ENCODE measurements around the gene WSCD1.

The WSCD1 gene

DNA sequence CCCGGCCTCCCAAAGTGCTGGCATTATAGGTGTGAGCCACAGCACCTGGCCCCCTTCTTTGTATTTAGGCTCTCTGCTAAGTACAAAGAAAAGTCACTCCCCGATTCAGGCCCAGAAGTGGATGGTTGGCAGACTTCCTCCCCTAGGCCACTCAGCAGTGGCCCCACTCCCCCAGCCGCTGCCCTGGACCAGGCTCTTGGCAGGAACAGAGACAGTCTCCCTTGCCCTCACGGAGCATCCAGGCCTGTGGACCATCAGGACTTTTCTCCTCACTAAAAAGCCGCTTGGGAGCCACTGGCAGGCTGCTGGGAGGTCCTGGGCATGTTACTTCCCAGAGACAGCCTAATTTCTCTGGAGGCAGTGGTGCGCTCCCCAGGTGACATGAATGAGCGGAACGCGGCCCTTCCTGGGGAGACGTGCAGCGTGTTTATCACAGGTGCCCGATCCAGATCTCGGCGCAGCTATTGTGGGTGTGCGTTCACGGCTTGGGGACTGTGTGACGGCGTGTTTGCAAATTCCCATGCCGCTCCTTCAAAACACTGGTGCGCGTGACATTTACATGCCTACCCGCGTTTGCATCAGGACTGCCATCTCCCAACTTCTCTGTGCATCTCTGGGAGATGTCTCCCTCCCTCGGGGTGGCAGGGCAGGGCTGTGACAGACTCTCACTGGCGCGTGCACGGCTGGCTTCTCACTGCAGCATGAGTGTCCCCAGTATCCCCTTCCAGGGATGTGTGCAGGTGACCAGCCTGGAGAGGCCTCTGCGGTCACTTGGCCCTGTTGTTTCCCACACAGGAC lies 16.6 kb downstream of the WSCD1 start:
- TF ChIP-seq, protein P1, sequence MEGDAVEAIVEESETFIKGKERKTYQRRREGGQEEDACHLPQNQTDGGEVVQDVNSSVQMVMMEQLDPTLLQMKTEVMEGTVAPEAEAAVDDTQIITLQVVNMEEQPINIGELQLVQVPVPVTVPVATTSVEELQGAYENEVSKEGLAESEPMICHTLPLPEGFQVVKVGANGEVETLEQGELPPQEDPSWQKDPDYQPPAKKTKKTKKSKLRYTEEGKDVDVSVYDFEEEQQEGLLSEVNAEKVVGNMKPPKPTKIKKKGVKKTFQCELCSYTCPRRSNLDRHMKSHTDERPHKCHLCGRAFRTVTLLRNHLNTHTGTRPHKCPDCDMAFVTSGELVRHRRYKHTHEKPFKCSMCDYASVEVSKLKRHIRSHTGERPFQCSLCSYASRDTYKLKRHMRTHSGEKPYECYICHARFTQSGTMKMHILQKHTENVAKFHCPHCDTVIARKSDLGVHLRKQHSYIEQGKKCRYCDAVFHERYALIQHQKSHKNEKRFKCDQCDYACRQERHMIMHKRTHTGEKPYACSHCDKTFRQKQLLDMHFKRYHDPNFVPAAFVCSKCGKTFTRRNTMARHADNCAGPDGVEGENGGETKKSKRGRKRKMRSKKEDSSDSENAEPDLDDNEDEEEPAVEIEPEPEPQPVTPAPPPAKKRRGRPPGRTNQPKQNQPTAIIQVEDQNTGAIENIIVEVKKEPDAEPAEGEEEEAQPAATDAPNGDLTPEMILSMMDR (IDR thresholded peaks at IDR 0.05; ENCODE audit: control insufficient read depth, insufficient read depth, low read depth, low read length, missing control alignments), result no peak
- H3K4me3 ChIP-seq (ENCODE audit: control insufficient read depth, low read depth, low read length), result no peak overlapping the region
- DNase-seq (ENCODE audit: low read depth), result no peak

DNA sequence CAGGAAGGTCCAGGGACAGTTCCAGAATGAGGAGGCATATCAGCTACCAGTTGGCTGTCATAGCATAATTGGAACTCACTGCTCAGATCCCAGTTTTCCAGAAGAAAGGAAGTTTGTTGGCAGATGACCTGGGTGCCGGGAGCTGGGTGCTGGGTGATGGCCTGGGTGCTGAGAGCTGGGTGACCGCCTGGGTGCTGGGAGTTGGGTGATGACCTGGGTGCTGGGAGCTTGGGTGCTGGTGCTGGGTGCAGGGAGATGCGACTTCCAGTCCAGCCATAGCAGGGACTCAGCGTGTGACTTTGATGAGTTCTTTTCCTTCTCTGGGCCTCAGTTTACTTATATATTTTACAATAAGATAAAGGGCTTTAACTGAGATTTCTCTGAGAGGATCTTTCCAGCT lies 18.0 kb downstream of the WSCD1 start:
- DNase-seq (ENCODE audit: low read depth), result no peak
- no peak overlapping the region for H3K4me3 ChIP-seq (ENCODE audit: control insufficient read depth, low read depth, low read length)
- TF ChIP-seq, protein P1 (IDR thresholded peaks at IDR 0.05; ENCODE audit: control insufficient read depth, insufficient read depth, low read depth, low read length, missing control alignments), result no peak

DNA sequence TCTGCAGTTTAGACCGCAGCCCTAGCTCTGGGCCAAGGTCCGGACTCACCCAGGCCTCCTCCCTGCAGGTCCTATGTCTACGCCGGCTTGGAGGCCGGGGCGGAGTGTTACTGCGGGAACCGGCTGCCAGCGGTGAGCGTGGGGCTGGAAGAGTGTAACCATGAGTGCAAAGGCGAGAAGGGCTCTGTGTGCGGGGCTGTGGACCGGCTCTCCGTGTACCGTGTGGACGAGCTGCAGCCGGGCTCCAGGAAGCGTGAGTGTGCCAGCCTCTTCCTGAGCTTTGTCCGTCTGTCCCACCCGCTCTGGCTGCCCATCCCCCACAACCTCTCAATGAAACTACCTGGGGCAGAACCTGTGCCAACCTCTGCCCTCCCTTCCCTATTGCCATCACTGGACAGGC lies 20.1 kb downstream of the WSCD1 start:
- DNase-seq (ENCODE audit: low read depth), result no peak
- TF ChIP-seq, protein P1 (IDR thresholded peaks at IDR 0.05; ENCODE audit: control insufficient read depth, insufficient read depth, low read depth, low read length, missing control alignments), result no peak
- no peak overlapping the region for H3K4me3 ChIP-seq (ENCODE audit: control insufficient read depth, low read depth, low read length)

DNA sequence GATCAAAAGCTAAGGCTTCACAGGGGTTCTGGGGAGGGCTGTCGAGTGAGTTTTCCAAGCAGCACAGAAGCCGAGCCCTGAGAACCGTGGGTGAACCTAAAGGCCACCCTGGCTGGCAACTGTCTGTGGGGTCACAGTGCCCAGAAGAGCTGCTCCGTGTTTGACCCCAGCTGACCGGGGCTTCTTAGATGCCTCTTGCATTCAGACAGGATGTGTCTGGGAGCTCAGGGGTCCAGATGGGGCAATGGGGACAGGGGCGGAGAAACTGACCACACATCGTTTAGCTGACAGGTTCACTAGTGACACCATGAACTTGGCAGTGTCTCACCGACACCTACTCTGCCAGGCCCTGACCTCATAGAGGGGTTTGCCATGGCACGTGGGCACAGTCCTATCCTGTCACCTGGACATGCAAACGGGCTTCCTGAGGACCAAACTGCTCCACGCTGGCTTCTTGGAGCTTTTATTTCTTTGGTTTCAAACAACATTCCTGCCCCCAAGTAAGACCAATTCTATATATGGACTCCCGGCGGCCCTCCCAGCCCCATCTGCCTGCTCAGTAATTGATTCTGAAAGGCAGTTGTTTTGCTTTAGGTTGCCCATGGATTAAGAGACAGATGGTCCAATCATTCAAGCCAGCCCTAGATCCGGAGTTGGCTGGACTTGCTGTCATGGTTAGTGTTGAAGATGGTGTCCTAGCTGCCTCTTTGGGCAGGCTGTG lies 22.2 kb downstream of the WSCD1 start:
- TF ChIP-seq, protein P1 (IDR thresholded peaks at IDR 0.05; ENCODE audit: control insufficient read depth, insufficient read depth, low read depth, low read length, missing control alignments), result no peak
- H3K4me3 ChIP-seq (ENCODE audit: control insufficient read depth, low read depth, low read length), result no peak overlapping the region
- DNase-seq (ENCODE audit: low read depth), result no peak

DNA sequence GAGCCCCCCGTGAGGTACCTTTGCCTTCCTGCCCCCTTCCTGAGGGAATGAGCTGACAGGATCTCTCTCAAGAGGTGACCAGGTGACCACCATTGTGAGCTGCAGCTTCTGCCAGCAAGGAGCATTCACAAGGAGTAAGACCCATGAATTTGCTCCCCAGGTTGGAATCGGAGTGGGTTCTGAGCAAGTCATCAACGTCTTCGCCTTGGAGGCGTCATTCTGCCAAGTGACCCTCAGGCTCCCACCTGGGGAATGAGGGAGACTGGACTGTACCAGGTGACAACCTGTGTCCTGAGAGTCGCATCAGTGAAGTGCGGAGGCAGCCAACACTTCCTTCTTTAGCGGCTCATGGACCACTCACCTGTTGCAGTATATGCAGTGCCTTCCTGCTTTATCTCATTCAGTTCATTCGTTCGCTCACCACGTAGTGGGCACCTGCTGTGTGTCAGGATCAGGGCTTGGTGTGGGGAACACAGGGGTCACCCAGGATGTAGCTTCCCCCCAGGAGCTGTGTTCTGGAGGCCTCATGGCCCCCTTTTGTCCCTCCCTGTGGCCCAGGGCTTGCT lies 22.8 kb downstream of the WSCD1 start:
- TF ChIP-seq, protein P1 (IDR thresholded peaks at IDR 0.05; ENCODE audit: control insufficient read depth, insufficient read depth, low read depth, low read length, missing control alignments), result no peak
- no peak for DNase-seq (ENCODE audit: low read depth)
- H3K4me3 ChIP-seq (ENCODE audit: control insufficient read depth, low read depth, low read length), result no peak overlapping the region

DNA sequence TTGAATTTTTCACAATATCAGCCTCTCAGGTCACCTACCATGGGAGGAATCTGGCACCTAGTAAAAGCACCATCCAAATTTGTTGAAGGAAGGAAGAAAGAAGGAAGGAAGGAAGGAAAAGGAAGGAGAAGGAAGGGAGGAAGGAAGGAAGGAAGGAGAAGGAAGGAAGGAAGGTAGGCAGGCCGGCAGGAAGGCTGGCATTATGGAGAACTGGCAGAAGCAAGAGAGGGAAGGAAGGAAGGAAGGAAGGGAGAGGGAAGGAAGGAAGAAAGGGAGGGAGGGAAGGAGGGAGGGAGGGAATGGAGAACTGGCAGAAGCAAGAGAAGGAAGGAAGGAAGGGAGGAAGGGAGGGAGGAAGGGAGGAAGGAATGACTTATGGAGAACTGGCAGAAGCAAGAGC lies 24.3 kb downstream of the WSCD1 start:
- DNase-seq (ENCODE audit: low read depth), result no peak
- TF ChIP-seq, protein P1 (IDR thresholded peaks at IDR 0.05; ENCODE audit: control insufficient read depth, insufficient read depth, low read depth, low read length, missing control alignments), result no peak
- no peak overlapping the region for H3K4me3 ChIP-seq (ENCODE audit: control insufficient read depth, low read depth, low read length)
